GM10266 (cell line): Measurements from ENCODE around the gene OGDH.

Source experiments
- DNase-seq: peaks from one replicate; pipeline ENCODE4 v3.0.0; 2012; ENCODE audit errors: extremely low spot score
- CTCF ChIP-seq: IDR thresholded peaks from 2 replicates; pipeline ENCODE4 v1.5.1; 2012; ENCODE audit warnings: mild to moderate bottlenecking, low read depth; ENCODE audit not compliant: control insufficient read depth, insufficient read depth; ENCODE audit errors: missing control alignments

Gene OGDH

GRCh38 chr7:44681645-44682044 is 75.2 kb downstream of the OGDH start:
- no peak for DNase-seq
- TF ChIP-seq CTCF = no peak

- TF ChIP-seq CTCF = no peak
- no peak for DNase-seq
Measured at GRCh38 chr7:44685723-44686122, 79.3 kb downstream of the OGDH start.

GRCh38 chr7:44689427-44689826 is 83.0 kb downstream of the OGDH start:
- TF ChIP-seq CTCF = no peak

GRCh38 chr7:44693641-44694313 is 87.3 kb downstream of the OGDH start:
- DNase-seq = no peak
- TF ChIP-seq CTCF = no peak

More at GRCh38 chr7:44689427-44689826, 83.0 kb downstream of the OGDH start:
- no peak for DNase-seq

GRCh38 chr7:44694326-44694725 is 87.9 kb downstream of the OGDH start:
- DNase-seq = no peak

GRCh38 chr7:44694766-44695165 is 88.3 kb downstream of the OGDH start:
- DNase-seq = no peak
- no peak for TF ChIP-seq CTCF

More at GRCh38 chr7:44694326-44694725, 87.9 kb downstream of the OGDH start:
- TF ChIP-seq CTCF = no peak

- no peak for TF ChIP-seq CTCF
Measured at GRCh38 chr7:44695756-44696155, 89.3 kb downstream of the OGDH start.

More at GRCh38 chr7:44695756-44696155, 89.3 kb downstream of the OGDH start:
- DNase-seq = no peak
